HEK293T (cell line): ENCODE results near the gene CTIF.

ENCODE experiments used
- PKNOX1 ChIP-seq: fragments of 450-650 bp; IDR thresholded peaks from 2 replicates; pipeline ENCODE4 v1.6.1; 2016
- SP1 ChIP-seq: fragments of 450-650 bp; IDR thresholded peaks from 2 replicates; pipeline ENCODE4 v1.6.1; 2017

GRCh38 chr18:48826271-48826670, 287.4 kb downstream of the CTIF start:
- TF ChIP-seq PKNOX1 = no peak
- no peak for TF ChIP-seq SP1
